Measurements from ENCODE around the gene E2F8.
"Not testable (repeated sequence)": the region's sequence is repeated elsewhere in the genome, so short reads cannot be mapped to it uniquely, and the experiment has no call there.

Gene E2F8, protein sequence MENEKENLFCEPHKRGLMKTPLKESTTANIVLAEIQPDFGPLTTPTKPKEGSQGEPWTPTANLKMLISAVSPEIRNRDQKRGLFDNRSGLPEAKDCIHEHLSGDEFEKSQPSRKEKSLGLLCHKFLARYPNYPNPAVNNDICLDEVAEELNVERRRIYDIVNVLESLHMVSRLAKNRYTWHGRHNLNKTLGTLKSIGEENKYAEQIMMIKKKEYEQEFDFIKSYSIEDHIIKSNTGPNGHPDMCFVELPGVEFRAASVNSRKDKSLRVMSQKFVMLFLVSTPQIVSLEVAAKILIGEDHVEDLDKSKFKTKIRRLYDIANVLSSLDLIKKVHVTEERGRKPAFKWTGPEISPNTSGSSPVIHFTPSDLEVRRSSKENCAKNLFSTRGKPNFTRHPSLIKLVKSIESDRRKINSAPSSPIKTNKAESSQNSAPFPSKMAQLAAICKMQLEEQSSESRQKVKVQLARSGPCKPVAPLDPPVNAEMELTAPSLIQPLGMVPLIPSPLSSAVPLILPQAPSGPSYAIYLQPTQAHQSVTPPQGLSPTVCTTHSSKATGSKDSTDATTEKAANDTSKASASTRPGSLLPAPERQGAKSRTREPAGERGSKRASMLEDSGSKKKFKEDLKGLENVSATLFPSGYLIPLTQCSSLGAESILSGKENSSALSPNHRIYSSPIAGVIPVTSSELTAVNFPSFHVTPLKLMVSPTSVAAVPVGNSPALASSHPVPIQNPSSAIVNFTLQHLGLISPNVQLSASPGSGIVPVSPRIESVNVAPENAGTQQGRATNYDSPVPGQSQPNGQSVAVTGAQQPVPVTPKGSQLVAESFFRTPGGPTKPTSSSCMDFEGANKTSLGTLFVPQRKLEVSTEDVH

DNA sequence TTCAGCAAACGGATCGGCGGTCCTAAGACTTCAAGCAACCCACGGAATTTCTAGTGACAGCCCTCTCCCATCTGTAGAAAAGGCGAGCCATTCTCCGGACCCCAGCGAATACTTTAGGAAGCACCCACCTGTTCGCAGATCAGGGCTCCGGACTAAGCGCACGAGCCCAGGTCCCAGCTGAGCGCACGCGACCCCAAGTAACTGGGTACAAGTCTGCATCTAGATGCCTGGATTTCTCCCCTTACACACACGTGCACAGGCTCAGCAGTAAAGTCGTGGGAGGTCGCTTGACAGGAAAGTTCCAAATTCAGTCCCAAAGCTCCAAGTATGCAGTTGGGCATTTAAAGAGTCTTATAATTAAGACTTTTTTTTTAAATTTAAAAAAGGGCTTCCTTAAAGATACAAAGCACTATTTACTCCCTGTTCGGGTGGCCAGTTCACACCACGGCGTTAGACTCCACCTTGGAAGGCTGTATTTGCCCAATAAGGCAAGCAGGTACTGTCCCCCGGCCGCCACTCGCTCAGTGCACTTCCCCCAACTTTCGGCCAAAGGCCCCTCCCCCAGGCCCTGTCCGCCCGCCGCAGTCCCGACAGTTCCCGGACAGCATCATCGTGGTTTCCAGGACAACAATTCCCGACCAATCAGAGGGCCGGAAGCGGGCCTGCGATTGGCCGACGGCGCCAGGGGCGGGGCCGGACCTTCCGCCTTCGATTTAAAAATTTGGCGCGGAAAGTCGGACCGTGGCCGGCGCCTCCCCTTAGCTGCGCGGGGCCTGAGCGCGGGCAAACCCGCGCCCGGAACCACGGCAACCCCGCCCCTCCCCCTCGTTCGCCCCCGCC is at the start of gene E2F8:
E2F8 (minus strand) TSS at position 526 of the 840 bp plus-strand sequence. CDS start 824 bp downstream, outside the sequence.
- peak; percentile 88 for DNase-seq

DNA sequence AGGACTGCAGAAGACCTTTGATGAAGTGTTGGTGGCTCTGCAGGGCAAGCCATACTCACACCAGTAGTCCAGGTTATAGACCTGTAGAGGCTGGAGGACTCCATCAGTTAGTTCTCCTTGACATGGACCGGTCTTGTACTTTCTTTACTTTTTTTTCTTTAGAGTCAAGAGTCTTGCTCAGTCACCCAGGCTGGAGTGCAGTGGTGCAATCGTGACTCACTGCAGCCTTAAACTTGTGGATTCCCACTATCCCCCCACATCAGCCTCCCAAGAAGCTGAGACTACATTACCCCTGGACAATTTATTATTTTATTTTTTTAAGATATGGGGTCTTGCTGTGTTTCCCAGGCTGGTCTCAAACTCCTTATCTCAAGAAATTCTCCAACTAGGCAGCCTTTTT is 49.6 kb upstream of the E2F8 start:
- no peak for DNase-seq

DNA sequence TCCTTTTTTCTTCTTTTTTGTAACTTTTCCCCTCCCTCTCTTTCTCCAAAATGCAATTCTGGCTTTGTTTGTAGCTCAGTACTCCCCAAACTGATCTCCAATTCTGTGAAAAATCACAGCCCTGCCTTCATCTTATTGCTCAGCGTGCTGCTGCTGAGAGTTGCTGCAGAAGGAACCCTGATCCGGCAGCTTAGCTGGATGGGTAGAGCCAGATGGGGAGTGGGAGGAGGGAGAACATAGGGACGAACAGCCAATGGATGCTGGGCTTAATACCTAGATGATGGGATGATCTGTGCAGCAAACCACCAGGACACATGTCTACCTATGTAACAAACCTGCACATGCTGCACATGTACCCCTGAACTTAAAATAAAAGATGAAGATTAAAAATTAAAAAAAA is 47.5 kb upstream of the E2F8 start:
- DNase-seq: no peak

DNA sequence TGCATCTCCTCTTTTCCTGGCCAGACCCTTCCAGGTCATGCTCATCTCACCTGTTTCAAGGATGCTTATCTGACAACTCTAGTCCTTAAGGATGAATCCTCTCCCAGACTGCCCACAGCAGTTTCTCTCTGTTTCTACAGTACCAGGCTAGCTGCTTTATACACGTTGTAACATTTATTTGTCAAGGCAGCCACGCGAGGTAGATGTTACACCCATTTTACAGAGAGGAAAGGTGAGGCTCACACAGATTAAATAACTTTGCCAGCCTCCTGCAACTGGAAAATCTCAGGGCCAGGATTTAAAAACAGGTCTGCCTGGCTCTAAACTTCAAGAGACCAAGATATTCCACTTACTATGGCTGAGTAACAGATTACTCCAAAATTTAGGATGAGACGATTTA is 45.7 kb upstream of the E2F8 start:
- no peak for DNase-seq

DNA sequence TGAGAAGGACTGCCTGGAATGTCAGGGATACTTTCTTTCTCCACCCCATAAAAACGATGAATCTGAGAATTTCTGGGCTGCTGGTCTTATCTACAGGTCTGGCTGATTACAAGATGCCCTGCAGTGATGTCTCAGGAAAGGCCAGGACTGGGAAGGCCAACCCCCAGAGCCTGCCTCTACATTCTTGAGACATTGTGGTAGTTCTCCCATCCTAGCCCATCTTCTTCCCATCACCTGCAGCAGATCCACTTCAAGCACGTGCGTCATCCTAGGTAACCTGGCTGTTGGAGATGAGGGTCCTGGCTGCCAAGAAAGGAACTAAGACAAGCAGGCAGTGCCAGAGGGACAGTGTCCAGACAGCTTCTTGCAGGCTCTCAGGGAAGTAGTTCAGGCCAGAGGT is 44.1 kb upstream of the E2F8 start:
- DNase-seq: no peak

DNA sequence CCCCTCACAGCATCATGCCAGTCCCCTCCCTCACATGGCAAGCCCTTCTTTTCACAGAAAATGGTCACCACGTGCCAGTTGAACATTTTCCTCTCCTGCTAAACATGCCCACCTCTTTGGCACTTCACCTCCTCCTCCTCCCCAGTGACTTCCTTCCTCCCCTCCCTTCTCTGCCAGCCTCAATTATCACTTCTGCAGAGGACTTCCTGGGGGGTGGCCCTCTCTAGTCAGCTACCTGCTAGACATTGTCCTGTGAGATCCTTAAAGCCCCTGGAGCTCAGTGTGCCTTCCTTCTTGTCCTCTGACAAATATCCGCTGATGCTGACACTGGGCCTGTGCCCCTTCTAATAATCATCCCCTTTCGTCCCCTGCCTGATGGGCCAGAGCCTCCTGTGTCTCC is 43.2 kb upstream of the E2F8 start:
- DNase-seq: no peak

DNA sequence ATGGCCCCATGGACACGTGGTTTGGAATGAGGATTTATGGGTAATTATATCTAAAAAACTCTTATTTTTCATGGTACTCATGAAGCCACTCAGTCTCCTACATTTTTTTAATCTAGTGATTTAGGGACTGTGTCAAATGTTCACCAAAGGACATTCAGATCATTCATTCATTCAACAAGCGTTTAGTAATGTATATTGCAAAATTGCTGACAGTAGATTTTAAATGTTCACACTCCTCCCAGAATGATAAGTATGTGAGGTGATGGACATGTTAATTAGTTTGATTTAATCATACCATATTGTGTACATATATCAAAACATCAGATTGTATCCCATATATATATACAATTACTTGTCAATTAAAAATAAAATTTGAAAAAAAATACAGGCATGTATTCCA is 40.8 kb upstream of the E2F8 start:
- DNase-seq: no peak

DNA sequence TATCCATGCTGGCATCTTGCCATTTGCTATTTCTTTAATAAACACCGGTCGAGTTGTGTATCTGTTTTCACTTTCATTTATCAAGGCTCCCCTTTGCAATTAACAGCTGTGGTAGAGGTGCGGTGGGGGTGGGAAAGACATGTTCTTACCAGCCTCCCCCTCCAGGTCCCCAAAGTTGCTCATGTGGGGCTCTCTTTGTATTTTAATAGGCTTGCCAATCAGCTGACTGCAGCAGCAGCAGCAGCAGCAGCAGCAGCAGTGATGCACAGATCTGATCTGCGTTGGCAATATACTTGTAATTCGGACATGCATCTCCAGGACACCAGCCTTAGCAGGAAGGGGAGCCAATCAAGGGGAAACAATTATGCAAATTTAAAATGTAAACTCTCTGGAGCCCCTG is 40.3 kb upstream of the E2F8 start:
- DNase-seq: no peak

DNA sequence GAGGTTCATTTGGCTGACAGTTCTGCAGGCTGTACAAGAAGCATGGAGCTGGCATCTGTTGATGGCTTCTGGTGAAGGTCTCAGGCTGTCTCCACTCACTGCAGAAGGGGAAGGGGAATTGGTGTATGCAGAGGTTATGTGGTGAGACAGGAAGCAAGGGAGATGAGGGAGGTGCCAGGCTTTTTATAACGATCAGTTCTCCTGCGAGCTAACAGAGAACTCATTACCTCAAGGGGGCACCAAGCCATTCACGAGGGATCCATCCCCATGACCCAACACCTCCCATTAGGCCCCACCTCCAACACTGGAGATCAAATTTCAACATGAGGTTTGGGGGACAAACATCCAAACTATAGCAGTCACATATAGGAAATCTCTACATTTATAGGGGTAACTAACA is 38.7 kb upstream of the E2F8 start:
- DNase-seq: no peak

DNA sequence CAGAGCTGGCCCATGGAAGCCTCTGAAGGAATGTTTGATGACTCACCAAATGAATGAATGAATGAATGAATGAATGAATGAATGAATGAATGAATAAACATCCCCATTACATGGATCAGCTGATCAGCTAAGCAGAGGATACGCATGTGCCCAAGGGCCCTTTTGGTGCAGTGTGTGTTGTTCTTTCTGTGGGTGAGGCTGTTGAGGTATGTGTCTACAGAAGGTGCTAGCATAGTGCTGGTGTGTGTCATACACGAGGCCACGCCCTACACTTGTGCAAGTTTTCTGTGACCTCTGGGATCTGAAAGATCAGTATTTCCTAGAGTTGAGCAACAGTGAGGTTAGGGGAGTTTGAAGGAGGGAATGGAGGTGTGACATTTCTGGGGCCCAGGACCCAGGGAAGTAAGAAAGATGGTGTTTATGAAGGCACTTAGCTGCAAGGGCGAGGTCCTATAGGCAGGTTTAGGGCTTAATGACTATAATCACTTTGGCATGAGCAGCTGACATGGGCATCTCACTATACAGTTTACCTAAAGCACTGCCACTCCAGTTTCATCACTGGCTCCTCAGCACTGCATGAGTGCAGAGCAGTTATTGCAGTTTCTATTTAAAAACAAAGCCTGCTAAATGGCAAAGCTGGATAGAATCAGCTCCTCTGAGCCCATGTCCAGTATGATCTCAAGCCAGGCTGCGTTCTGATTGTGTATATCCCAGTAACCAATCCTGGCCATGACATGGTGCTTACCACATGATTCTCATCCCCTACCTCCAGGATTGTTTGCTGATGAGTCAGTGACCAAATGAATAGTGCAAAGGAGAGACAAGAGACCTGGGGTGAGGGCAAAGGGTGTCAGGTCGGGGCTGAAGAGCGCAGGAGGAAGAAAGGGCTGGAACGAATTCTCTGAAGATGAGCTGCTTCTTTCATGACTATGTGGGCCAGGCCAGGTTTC is 36.4 kb upstream of the E2F8 start:
- no peak for DNase-seq

DNA sequence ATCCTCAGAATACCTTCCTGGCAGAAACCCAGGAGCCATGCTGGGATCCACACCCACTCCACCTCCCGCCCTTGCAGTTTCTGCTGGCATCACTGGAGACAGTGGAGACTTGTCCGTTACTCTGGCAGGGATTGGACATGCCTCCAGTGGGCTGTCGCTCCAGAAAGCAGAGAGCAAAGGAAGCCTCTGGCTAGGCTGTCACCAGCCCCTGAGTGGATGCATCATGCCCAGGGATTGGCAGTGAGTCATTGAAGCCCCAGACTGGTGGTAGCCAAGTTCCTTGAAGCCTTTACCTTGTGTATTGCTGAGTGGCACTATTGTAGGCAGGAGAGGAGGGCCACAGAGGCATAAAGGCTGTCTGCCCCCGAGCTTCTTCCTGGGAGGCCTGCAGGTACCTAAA is 34.8 kb upstream of the E2F8 start:
- DNase-seq: no peak

DNA sequence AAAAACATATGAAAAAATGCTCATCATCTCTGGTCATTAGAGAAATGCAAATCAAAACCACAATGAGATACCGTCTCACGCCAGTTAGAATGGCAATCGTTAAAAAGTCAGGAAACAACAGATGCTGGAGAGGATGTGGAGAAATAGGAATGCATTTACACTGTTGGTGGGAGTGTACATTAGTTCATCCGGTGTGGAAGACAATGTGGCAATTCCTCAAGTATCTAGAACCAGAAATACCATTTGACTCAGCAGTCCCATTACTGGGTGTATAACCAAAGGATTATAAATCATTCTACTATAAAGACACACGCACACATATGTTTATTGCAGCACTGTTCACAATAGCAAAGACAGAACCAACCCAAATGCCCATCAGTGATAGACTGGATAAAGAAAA is 32.5 kb upstream of the E2F8 start:
- DNase-seq: not testable (repeated sequence)

DNA sequence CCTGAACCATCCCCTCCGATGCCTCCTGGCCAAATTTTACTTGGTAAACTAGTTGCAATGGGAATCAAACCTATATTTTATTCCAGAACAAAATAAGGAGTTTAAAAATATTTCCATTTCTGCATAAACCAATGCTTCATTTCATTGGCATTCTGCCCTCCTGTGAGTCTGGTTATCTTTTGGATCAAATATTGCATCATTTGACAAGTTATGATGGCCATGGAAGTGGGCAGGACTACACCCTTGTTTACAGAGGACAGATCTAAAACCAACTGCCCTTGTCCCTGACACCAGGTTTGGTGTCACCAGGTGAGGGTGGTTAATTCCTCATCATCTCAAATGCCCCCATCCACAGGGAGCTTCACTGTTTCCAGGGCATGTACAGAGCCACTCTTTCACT is 28.2 kb upstream of the E2F8 start:
- no peak for DNase-seq

DNA sequence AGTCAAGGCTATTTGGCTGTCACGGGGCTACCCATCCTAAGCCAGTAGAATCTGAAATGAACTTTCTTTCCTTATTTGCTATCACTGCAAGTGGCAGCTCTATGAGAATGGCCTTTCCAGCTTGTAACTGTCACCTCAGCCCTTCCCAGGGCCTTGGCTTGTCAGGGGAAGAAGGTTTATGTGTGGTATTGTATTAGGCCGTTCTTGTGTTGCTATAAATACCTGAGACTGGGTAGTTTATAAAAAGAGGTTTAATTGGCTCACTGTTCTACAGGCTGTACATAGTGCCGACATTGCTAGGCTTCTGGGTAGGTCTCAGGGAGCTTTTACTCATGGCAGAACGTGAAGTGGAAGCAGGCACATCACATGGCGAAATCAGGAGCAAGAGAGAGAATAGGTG is 26.8 kb upstream of the E2F8 start:
- no peak for DNase-seq

DNA sequence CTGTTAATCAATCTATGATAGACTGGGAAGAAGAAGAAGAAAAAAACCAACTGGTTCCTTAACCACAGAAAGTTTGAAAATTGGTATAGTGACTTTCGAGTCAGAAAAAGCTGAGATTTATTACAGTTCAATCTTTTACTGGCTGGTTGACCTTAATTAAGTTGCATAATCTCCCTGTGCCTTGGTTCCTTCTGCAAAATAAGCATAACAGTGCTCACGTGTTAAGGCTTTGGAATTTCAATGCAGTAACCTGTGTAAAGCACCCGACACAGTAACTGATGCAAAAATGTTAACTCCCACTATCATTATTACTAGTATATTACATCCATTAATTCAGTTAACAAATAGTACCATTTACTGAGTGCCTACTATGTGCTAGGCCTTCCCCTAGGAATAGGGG is 22.6 kb upstream of the E2F8 start:
- DNase-seq: no peak

DNA sequence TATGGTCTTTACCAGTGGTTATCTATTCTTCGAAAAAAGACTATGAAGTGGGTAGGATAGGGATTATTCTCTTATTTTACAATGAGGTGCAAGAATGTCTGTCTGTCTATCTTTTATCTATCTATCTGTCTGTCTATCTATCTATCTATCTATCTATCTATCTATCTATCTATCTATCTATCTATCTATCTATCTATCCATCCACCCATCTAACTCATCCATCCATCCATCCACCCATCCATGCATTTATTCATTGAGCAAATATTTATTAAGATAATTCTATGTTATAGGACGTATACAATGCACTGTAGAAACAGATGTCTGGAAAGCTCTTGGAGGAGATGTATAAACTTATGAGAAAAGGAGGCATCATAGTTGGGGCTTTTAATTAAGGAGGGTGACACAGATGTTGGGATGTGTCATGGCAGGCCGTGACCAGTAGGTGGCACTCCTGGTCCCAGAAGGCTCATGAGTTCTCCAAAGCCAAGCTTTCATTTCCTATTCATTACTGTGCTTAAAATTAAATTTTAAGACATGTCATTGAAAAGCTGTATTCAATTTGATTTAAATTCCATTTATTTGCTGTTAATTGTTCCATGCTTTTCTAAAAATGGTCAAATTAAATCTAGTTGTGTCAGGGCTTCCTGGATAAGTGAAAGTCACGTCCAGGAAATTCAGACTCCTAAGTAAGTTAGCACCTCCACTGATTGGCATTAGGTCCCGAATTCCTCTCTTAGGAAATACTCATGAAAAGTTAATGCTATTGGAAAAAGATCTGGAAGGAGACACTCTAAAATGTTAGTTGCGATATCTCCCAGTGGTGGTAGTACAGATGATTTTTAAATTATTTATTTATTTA is 19.0 kb upstream of the E2F8 start:
- no peak for DNase-seq

DNA sequence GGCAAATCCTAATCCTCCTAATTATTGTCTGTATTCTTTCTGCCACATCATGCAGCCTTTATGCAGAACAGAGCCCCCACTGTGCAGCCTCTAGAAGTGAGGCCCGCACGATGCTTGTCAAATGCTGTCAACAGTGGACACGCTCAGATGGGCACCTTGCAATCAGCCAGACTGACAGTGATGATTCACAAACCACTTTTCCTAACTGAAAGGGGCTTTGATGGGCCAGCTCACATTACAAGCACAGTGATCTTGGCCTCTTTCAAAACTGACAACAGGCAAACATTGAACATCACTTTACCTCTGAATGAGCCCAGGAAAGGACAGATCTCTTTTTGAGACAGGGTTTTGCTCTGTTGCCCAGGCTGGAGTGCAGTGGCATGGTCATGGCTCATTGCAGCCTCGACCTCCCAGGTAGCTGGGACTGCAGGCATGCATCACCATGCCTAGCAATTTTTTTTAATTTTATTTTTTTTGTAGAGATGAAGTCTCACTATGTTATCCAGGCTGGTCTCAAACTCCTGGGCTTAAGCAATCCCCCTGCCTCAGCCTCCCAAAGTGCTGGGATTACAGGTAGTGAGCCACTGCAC is 18.0 kb upstream of the E2F8 start:
- DNase-seq: no peak

DNA sequence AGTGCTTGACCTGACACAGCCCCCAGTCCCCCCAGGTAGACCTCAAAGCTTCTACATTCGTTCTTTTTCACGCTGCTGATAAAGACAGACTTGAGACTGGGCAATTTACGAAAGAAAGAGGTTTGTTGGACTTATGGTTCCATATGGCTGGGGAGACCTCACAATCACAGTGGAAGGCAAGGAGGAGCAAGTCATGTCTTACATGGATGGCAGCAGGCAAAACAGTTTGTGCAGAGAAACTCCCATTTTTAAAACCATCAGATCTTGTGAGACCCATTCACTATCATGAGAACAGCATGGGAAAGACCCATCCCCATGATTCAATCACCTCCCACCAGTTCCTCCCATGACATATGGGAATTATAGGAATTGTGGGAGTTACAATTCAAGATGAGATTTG is 13.7 kb upstream of the E2F8 start:
- DNase-seq: not testable (repeated sequence)

DNA sequence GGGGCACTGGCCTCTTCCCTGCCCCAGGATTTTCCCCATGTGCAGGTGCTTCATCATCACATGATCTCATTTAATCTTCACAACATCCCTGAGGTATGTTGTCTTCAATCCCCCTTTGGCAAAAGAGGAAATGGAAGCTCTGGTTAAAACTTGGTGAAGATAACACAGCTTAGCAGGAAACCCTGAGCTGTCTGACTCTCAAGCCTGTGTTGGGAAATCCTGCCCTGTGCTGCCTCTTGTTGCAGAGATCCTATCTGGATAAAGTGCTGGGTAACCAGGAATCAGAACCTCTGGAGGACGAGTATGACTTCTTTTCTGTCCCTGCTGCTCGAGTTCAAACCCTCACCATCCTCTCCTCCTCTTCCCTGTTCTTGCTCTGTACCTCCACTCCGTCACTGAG is 13.1 kb upstream of the E2F8 start:
- DNase-seq: no peak

DNA sequence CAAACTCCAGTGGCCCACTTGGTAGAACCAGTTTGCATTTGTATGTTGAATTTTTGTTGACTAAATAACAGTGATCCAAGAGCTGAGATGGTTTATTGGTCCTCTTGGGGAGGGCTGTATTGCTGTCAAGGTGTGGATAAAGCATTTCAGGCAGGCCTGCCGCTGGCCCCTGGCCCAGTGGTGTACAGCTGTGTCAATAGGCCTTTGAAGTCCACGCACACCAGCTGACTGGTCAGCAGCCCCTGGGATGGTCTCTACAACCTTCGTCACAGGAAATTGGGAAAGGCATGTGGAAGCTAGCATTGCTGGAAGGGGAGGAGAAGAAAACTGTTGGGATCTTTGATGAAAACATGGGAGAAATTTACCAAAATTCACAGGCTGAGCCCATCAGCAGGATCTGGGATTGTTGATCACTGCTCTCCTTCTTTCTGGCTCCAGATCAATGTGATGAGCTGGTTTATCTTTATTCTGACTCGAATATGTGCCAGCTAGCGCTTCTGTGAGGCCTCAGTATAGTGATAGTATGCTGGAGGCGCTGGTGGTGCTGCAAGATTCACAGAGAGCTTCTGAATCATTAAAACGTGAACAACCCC is 12.5 kb upstream of the E2F8 start:
- DNase-seq: no peak

All from NCI-H1417 treated with DMSO at 0.1 percent for 48 hours (cell line).